ENCODE data around the gene CAP2.

CAP2 gene

GRCh38 chr6:17511580-17511979 is 118.2 kb downstream of the CAP2 start:
- Histone ChIP-seq H3K4me2 (ENCODE audit: low read length) (no peak overlapping the region), H3F3A (ENCODE audit: control insufficient read depth, insufficient read depth) (no peaks in the 10 kb centered on the region), H3K9me3 (ENCODE audit: control insufficient read depth, insufficient read depth, low read length) (no peaks in the 10 kb centered on the region), H3K79me2 (ENCODE audit: control insufficient read depth, low read length) (no peaks in the 10 kb centered on the region), H3K9me2 (replicated peaks; ENCODE audit: control insufficient read depth, low read length) (no peaks in the 10 kb centered on the region), H4K20me1 (ENCODE audit: control insufficient read depth, insufficient read depth, low read depth, low read length) (no peaks in the 10 kb centered on the region), H3K4me1 (ENCODE audit: control insufficient read depth, low read length) (no peaks in the 10 kb centered on the region), H3K36me3 (ENCODE audit: control insufficient read depth, low read length) (no peaks in the 10 kb centered on the region), H3K27ac (ENCODE audit: low read depth, low read length) (no peak overlapping the region), H3K27me3 (ENCODE audit: control insufficient read depth, low read length) (no peaks in the 10 kb centered on the region), H3K4me3 (ENCODE audit: low read length) (no peak overlapping the region)
- no peak for TF ChIP-seq EZH2phosphoT487 (IDR thresholded peaks at IDR 0.05; ENCODE audit: borderline replicate concordance, low read length)
- no peak for TF ChIP-seq CTCF (IDR thresholded peaks at IDR 0.05; ENCODE audit: low read depth, low read length, poor library complexity, severe bottlenecking)

DNA sequence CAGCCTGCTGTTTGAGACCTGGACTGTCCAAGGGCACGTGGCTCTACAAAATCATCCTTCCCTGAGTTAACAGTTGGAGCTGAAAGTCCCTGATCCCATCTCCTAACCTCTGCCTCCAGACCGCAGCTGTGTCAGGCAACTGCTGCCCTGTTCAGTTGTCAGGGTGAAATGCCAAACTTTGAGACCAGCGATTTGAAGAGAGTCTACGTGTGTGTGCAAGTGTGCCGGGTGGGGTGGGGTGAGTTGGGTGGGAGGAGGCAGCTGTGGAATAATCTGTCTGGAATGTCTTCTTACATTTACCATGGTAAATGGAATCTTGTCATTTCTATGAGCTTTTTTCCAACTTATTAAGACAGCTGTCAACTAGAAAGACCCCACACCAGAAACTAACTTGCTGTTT is 125.7 kb downstream of the CAP2 start:
- Histone ChIP-seq H3K27me3 (ENCODE audit: control insufficient read depth, low read length) (no peaks in the 10 kb centered on the region), H3K4me1 (ENCODE audit: control insufficient read depth, low read length) (no peaks in the 10 kb centered on the region), H3K36me3 (ENCODE audit: control insufficient read depth, low read length) (no peaks in the 10 kb centered on the region), H3F3A (ENCODE audit: control insufficient read depth, insufficient read depth) (no peaks in the 10 kb centered on the region), H3K79me2 (ENCODE audit: control insufficient read depth, low read length) (no peaks in the 10 kb centered on the region), H3K9me3 (ENCODE audit: control insufficient read depth, insufficient read depth, low read length) (no peaks in the 10 kb centered on the region), H3K27ac (ENCODE audit: low read depth, low read length) (no peak overlapping the region), H3K4me3 (ENCODE audit: low read length) (no peak overlapping the region), H3K9me2 (replicated peaks; ENCODE audit: control insufficient read depth, low read length) (no peaks in the 10 kb centered on the region), H3K4me2 (ENCODE audit: low read length) (no peak overlapping the region), H4K20me1 (ENCODE audit: control insufficient read depth, insufficient read depth, low read depth, low read length) (no peaks in the 10 kb centered on the region)
- no peak for TF ChIP-seq CTCF (IDR thresholded peaks at IDR 0.05; ENCODE audit: low read depth, low read length, poor library complexity, severe bottlenecking)
- no peak for TF ChIP-seq EZH2phosphoT487 (IDR thresholded peaks at IDR 0.05; ENCODE audit: borderline replicate concordance, low read length)

DNA sequence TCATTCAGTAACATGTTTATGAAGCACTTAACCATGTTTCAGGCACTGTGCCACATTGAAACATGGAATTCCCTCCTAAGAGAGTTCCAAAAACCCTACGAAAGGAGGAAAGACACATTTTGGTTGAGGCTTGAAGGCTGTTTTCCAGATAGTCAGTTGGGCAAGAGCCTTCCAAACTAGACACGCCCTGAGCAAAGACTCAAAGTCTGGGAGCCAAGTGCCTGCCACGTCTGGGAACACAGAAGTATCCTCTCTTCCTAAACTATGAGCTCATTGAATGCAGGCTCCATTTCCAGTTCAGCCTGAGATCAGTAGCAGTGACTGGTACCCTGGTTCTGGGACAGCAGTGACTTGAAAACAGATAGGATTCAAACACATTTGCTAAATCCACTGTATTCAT is 132.2 kb downstream of the CAP2 start:
- H3K27me3 ChIP-seq (ENCODE audit: control insufficient read depth, low read length), result no peaks in the 10 kb centered on the region

More for the DNA sequence above, 132.2 kb downstream of the CAP2 start:
- H3K4me3 ChIP-seq (ENCODE audit: low read length), result no peak overlapping the region
- H3K27ac ChIP-seq (ENCODE audit: low read depth, low read length), result no peak overlapping the region
- no peaks in the 10 kb centered on the region for H3F3A ChIP-seq (ENCODE audit: control insufficient read depth, insufficient read depth)
- no peaks in the 10 kb centered on the region for H3K9me2 ChIP-seq (replicated peaks; ENCODE audit: control insufficient read depth, low read length)
- H3K79me2 ChIP-seq (ENCODE audit: control insufficient read depth, low read length), result no peaks in the 10 kb centered on the region
- H3K9me3 ChIP-seq (ENCODE audit: control insufficient read depth, insufficient read depth, low read length), result no peaks in the 10 kb centered on the region
- H4K20me1 ChIP-seq (ENCODE audit: control insufficient read depth, insufficient read depth, low read depth, low read length), result no peaks in the 10 kb centered on the region
- H3K4me2 ChIP-seq (ENCODE audit: low read length), result no peak overlapping the region
- TF ChIP-seq EZH2phosphoT487 (IDR thresholded peaks at IDR 0.05; ENCODE audit: borderline replicate concordance, low read length) (no peak), CTCF (IDR thresholded peaks at IDR 0.05; ENCODE audit: low read depth, low read length, poor library complexity, severe bottlenecking) (no peak)
- no peaks in the 10 kb centered on the region for H3K4me1 ChIP-seq (ENCODE audit: control insufficient read depth, low read length)
- no peaks in the 10 kb centered on the region for H3K36me3 ChIP-seq (ENCODE audit: control insufficient read depth, low read length)

Measured in DOHH2 (cell line).